OCI-LY1 (cell line): Measurements from ENCODE around the gene KLK7.

Experiments used
- EZH2 ChIP-seq: fragments of 200-600 bp; sonication (generic), shearing (Covaris generic); IDR thresholded peaks from 2 replicates; pipeline ENCODE4 v1.8.0; 2017; ENCODE audit warnings: borderline replicate concordance, mixed run types, mild to moderate bottlenecking, antibody characterized with exemption, low read length, moderate library complexity, mixed read lengths
- TF ChIP-seq, protein P1 (sequence below): fragments of 200-600 bp; sonication (generic), shearing (Covaris generic); IDR thresholded peaks from 2 replicates; pipeline ENCODE4 v1.5.1; 2017; ENCODE audit warnings: mild to moderate bottlenecking, antibody characterized with exemption, low read length, moderate library complexity, mixed read lengths

GRCh38 chr19:51010066-51010795, 26.5 kb upstream of the KLK7 start:
- TF ChIP-seq, protein P1, sequence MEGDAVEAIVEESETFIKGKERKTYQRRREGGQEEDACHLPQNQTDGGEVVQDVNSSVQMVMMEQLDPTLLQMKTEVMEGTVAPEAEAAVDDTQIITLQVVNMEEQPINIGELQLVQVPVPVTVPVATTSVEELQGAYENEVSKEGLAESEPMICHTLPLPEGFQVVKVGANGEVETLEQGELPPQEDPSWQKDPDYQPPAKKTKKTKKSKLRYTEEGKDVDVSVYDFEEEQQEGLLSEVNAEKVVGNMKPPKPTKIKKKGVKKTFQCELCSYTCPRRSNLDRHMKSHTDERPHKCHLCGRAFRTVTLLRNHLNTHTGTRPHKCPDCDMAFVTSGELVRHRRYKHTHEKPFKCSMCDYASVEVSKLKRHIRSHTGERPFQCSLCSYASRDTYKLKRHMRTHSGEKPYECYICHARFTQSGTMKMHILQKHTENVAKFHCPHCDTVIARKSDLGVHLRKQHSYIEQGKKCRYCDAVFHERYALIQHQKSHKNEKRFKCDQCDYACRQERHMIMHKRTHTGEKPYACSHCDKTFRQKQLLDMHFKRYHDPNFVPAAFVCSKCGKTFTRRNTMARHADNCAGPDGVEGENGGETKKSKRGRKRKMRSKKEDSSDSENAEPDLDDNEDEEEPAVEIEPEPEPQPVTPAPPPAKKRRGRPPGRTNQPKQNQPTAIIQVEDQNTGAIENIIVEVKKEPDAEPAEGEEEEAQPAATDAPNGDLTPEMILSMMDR, result no peak
- TF ChIP-seq EZH2, result no peak
